GM12873 (cell line): Measurements from ENCODE around the gene TRIM47.

ENCODE experiments used
- CTCF ChIP-seq: IDR thresholded peaks from 2 replicates; pipeline ENCODE4 v1.5.1; 2012; ENCODE audit warnings: low read depth, mild to moderate bottlenecking, moderate library complexity, low read length, control low read depth; ENCODE audit not compliant: insufficient read depth; ENCODE audit errors: missing control alignments

TRIM47 gene

DNA sequence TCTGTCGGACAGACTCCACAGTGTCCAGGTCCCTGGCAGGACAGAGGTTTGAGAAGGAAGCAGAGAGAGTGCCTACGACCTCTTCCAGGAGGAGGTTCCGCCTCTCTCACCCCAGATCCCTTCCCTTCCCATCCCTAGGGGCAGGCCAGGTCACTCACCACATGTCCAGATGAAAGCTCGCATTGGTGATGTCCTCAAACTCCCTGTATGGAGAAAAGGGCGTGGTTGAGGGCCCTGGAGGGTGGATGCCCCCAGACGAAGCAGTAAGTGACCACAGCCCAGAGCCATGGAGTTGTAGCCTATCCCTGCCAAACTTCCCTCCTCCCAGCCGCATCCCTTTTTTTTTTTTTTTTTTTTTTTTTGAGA is 37.6 kb downstream of the TRIM47 start:
- no peak for TF ChIP-seq CTCF

- no peak for TF ChIP-seq CTCF
Measured at GRCh38 chr17:75839942-75840798, 38.2 kb downstream of the TRIM47 start.

DNA sequence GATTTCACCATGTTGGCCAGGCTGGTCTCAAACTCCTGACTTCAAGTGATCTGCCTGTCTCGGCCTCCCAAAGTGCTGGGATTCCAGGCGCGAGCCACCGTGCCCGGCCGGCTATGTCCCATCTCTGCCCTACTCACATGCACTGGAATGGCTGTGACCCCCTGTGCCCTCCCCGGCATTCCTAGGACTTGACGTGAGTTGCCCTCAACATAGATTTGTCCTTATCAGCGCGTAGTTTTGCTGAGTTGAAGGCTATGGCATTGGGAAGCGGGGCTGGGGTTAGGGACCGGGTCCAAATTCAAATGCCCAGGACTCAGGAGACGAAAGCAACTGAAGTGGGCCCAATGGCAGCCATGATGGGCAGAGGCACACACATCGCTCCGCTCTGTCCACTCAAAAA is 40.0 kb downstream of the TRIM47 start:
- TF ChIP-seq CTCF, result no peak

GRCh38 chr17:75837899-75838298 is 40.5 kb downstream of the TRIM47 start:
- TF ChIP-seq CTCF, result no peak

DNA sequence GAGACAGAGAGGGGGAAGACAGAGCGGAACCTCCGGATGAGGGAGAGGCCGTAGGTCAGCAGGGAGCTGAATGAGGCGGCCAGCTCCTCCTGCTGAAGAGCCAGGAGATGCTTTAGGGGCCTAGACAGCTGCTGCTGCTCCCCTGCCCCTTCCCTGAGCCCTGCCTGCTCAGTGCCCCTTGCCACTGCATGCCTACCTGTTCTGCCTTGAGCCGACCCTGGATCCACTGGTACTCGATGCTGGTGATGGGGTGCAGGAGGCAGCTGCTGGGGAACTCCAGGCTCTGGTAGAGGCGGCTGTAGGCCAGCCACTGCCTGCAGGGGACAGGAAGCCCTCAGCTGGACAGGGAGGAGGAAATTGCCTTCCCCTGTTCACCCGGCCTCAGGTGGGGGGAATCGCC is 41.8 kb downstream of the TRIM47 start:
- TF ChIP-seq CTCF, result no peak

GRCh38 chr17:75835654-75835987 is 42.8 kb downstream of the TRIM47 start:
- TF ChIP-seq CTCF, result no peak

DNA sequence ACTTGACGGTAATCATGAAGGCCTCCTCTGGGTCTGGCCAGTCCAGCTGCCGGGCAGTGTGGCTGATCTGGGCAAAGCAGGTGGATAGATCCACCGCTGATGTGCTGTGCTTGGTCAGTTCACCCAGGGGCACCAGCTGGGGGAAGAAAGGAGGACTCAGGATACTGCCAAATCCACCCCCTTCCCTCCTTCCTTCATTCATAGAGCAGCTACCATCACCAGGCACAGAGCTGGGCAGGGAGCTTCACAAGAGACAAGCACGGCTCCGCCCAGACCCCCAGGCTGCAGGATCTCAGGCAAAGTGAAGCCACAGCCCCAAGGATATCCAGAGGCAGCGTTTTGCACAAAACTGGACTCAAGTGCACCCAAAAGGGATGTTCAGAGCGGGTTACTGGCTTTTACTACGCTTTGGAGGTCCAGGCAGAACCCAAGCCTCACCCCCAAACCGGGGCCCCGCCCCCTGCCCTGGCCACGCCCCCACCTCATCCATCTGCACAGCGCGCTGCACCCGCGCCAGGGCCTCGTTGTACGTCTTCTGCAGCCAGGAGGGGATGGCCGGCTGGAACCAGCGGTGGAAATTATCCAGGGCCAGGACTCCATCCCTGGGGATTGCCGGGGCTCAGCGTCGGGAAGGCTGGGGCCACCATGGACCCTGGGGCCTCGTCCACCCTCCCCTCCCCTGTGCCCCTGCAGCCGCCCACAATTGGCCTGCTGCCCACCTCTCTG is 43.3 kb downstream of the TRIM47 start:
- no peak for TF ChIP-seq CTCF
